OCI-LY7 (cell line): ENCODE results near the gene EIF4B. TPM values are rescaled to one million over a fixed set of nuclear protein-coding genes. Genes with fewer than 3 reads are reported as not detected.
A peak's percentile ranks its signal among the peaks of the same experiment; 100 is the strongest.

Source experiments
- Bru-seq: library from RNA; stranded (reverse); fragments of 400-500 nt; gene quantifications from one replicate; lab custom pipeline; 2021; lab: Mats Ljungman, UMichigan
- BruChase-seq, 2 experiments: library from RNA; stranded (reverse); fragments of 400-500 nt; gene quantifications; one replicate each; lab custom pipeline; 2021; lab: Mats Ljungman, UMichigan
- BruUV-seq: library from RNA; stranded (reverse); fragments of 400-500 nt; replicated peaks from 2 replicates; lab custom pipeline; 2021; lab: Mats Ljungman, UMichigan
- CTCF ChIA-PET: fragments of 300-600 bp; sonication (Branson Sonifier 250); formaldehyde crosslinking; loops from one replicate; lab custom pipeline; 2022; ENCODE audit warnings: antibody characterized with exemption; ENCODE audit not compliant: unreplicated experiment; lab: Charles Lee
- POLR2A ChIA-PET: fragments of 300-600 bp; sonication (Branson Sonifier 250); formaldehyde crosslinking; loops from one replicate; lab custom pipeline; 2022; ENCODE audit warnings: antibody characterized with exemption; lab: Charles Lee
- DNase-seq: peaks from one replicate; pipeline ENCODE4 v3.0.0-alpha.2; 2015; ENCODE audit warnings: low spot score
- H2AFZ ChIP-seq: fragments of 200-600 bp; sonication (generic), shearing (Covaris generic); 2 replicates; pipeline ENCODE4 v1.6.1; 2014; ENCODE audit warnings: mild to moderate bottlenecking, antibody characterized with exemption, low read length, moderate library complexity
- H3K27ac ChIP-seq: fragments of 200-600 bp; sonication (generic); 2 replicates; pipeline ENCODE4 v1.5.1; 2014; ENCODE audit warnings: mixed run types, low read depth, mild to moderate bottlenecking, moderate library complexity, low read length, inconsistent platforms; ENCODE audit not compliant: poor library complexity, severe bottlenecking
- H3K36me3 ChIP-seq: fragments of 200-600 bp; sonication (generic); 2 replicates; pipeline ENCODE4 v1.6.1; 2014; ENCODE audit warnings: mild to moderate bottlenecking, antibody characterized with exemption, low read length, moderate library complexity, mixed read lengths; ENCODE audit not compliant: insufficient read depth
- H3K4me1 ChIP-seq: fragments of 200-600 bp; sonication (generic); 2 replicates; pipeline ENCODE4 v1.5.1; 2014; ENCODE audit warnings: mild to moderate bottlenecking, low read length; ENCODE audit not compliant: insufficient read depth, poor library complexity, severe bottlenecking
- H3K4me2 ChIP-seq: fragments of 200-600 bp; sonication (generic); 2 replicates; pipeline ENCODE4 v1.6.1; 2014; ENCODE audit warnings: mild to moderate bottlenecking, low read length
- H3K4me3 ChIP-seq: fragments of 200-600 bp; sonication (generic); 2 replicates; pipeline ENCODE4 v1.5.1; 2014; ENCODE audit warnings: mild to moderate bottlenecking, low read depth, low read length; ENCODE audit not compliant: poor library complexity, severe bottlenecking
- H3K79me2 ChIP-seq: fragments of 200-600 bp; sonication (generic); 2 replicates; pipeline ENCODE4 v1.6.1; 2016; ENCODE audit warnings: low read depth, mild to moderate bottlenecking, low read length, moderate library complexity, mixed read lengths; ENCODE audit not compliant: insufficient read depth
- H3K9me2 ChIP-seq: fragments of 200-600 bp; sonication (generic); 2 replicates; pipeline ENCODE4 v1.6.1; 2016; ENCODE audit warnings: mild to moderate bottlenecking, low read length, mixed read lengths; ENCODE audit not compliant: insufficient read depth
- H3K9me3 ChIP-seq: fragments of 200-600 bp; sonication (generic); 2 replicates; pipeline ENCODE4 v1.6.1; 2014; ENCODE audit warnings: mild to moderate bottlenecking, mixed run types, low read length, mixed read lengths
- H4K20me1 ChIP-seq: fragments of 200-600 bp; sonication (generic); 2 replicates; pipeline ENCODE4 v1.6.1; 2014; ENCODE audit warnings: mild to moderate bottlenecking, antibody characterized with exemption, low read length, moderate library complexity, mixed read lengths; ENCODE audit not compliant: insufficient read depth
- EZH2phosphoT487 ChIP-seq: fragments of 200-600 bp; sonication (generic); IDR thresholded peaks from 2 replicates; pipeline ENCODE4 v1.6.1; 2018; ENCODE audit warnings: low read depth, borderline replicate concordance, mild to moderate bottlenecking, mixed run types, antibody characterized with exemption, low read length, moderate library complexity, mixed read lengths
- intact Hi-C: fragments of 100-400 bp; cut with micrococcal nuclease; formaldehyde crosslinking; loops from one replicate; pipeline ENCODE4 v1.10.0; 2022; ENCODE audit not compliant: unreplicated experiment
- long read RNA-seq: library from polyadenylated mRNA; stranded (forward); transcript quantifications from one replicate; pipeline ENCODE4 v2.0.0, GENCODE V29; 2022
- total RNA-seq, 2 experiments: library from RNA; depleted of rRNA in 1 of 2; stranded (reverse); fragments of >200 nt in 1 of 2; shearing (Covaris generic) in 1 of 2; gene quantifications; 2 replicates each; pipeline ENCODE4 v1.2.3, GENCODE V29; 2014 to 2022
- TF ChIP-seq, protein P1 (sequence below): fragments of 200-600 bp; sonication (generic); conservative IDR thresholded peaks from 2 replicates; pipeline ENCODE4 v1.5.1; 2014; ENCODE audit warnings: mild to moderate bottlenecking, antibody characterized with exemption, low read length, moderate library complexity, mixed read lengths

The EIF4B gene
- total RNA-seq (2014; rRNA removed; shearing (Covaris generic)) (645 and 872 TPM in 2 replicates), total RNA-seq (2022) (745 and 898 TPM in 2 replicates), Bru-seq, nascent RNA (percentile 98 among the genes with signal in this experiment), BruChase-seq, experiment 1, labeled RNA remaining after a 6-hour chase (percentile 99 among the genes with signal in this experiment), BruChase-seq, experiment 2, labeled RNA remaining after a 2-hour chase (percentile 99 among the genes with signal in this experiment)
- long read RNA-seq, full-length matches to known transcripts: 150 of 395 reads
- long read RNA-seq, partial matches to known transcripts: 221 of 395 reads
- long read RNA-seq, other reads (novel, unspliced or antisense): 24 of 395 reads

DNA sequence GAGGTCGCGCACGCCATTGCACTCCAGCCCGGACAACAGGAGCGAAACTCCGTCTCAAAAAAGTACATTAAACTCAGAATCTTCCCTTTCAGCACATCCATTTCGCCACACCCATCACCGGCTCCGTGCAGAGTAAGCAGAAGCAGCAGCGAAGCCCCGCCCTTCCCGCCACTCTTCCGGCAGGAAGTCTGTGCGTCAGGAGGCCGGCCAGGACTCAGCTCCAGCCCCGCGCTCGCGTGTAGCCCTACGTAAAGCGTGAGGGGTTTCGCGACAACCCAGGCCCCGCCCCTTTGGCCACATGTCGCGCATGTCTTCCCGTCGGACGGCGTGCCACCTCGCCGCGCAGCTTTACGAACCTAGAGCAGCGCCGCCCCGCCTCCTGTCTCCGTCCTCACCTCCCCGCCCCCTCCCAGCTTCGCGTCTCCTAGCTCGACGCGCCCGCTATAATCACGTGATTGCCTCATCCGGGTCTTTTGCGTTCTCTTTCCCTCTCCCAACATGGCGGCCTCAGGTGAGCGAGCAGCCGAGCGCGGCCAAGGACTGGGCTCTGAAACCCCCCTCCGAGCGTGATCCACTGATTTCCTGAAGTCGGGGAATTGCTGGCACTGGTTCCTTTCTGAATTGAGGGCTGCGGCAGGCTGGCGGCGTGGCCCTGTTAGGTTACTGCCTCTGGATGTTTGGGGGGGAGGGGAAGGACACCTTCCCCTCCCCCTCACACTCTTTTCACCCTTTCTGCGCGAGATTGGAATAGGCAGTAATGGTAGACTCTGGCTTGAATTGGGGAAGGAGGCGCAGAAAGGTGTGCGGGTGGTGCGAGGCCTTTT is at the start of gene EIF4B:
EIF4B (plus strand) TSS at position 471 of the 824 bp plus-strand sequence; CDS start at position 499, 28 bp downstream.
- TF ChIP-seq, protein P1, sequence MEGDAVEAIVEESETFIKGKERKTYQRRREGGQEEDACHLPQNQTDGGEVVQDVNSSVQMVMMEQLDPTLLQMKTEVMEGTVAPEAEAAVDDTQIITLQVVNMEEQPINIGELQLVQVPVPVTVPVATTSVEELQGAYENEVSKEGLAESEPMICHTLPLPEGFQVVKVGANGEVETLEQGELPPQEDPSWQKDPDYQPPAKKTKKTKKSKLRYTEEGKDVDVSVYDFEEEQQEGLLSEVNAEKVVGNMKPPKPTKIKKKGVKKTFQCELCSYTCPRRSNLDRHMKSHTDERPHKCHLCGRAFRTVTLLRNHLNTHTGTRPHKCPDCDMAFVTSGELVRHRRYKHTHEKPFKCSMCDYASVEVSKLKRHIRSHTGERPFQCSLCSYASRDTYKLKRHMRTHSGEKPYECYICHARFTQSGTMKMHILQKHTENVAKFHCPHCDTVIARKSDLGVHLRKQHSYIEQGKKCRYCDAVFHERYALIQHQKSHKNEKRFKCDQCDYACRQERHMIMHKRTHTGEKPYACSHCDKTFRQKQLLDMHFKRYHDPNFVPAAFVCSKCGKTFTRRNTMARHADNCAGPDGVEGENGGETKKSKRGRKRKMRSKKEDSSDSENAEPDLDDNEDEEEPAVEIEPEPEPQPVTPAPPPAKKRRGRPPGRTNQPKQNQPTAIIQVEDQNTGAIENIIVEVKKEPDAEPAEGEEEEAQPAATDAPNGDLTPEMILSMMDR: no peak
- no peak for TF ChIP-seq EZH2phosphoT487
- ChIA-PET CTCF (interaction anchor here (0.5 to 0.6 kb wide), 6 partner anchors 11 to 314 kb away, joined by 3 to 6 read pairs (median 4); no protein-coding TSS in a partner anchor), POLR2A (interaction anchor here (0.5 to 1.3 kb wide), 8 partner anchors 11 to 1420 kb away, joined by 3 to 9 read pairs (median 3); no protein-coding TSS in a partner anchor)
- H2AFZ ChIP-seq: peak within 1 kb of the TSS; percentile 43; the same call in 1 of the 2 replicates
- no TSS peak for BruUV-seq
- H4K20me1 ChIP-seq: peaks cover 34% of the 10 kb centered on the region
- peaks cover 47% of the 10 kb centered on the region for H3K4me1 ChIP-seq
- DNase-seq: peak; percentile 100
- intact Hi-C loops: loop anchor here (10.0 kb wide), 1 partner anchor 749 kb away; the partner anchor contains the start of gene CISTR
- H3K27ac ChIP-seq: peak within 1 kb of the TSS; percentile 78
- peak within 1 kb of the TSS; percentile 77 for H3K4me3 ChIP-seq
- H3K79me2 ChIP-seq: peaks cover 60% of the 10 kb centered on the region
- H3K9me2 ChIP-seq: no peaks in the 10 kb centered on the region
- H3K36me3 ChIP-seq: peaks cover 43% of the 10 kb centered on the region
- no peaks in the 10 kb centered on the region for H3K9me3 ChIP-seq
- H3K4me2 ChIP-seq: peak within 1 kb of the TSS; percentile 90

- H3K9me2 ChIP-seq: no peaks in the 10 kb centered on the region
- no peak overlapping the region for H3K27ac ChIP-seq
- no peak overlapping the region for H3K4me2 ChIP-seq
- ChIA-PET CTCF (interaction anchor here (0.9 to 2.2 kb wide), 3 partner anchors 48 to 86 kb away, joined by 3 to 6 read pairs (median 4); no protein-coding TSS in a partner anchor), POLR2A (no interaction called here)
- H3K79me2 ChIP-seq: no peaks in the 10 kb centered on the region
- no TSS peak for BruUV-seq
- TF ChIP-seq, protein P1: no peak
- TF ChIP-seq EZH2phosphoT487: no peak
- no peaks in the 10 kb centered on the region for H3K9me3 ChIP-seq
- H3K4me1 ChIP-seq: peaks cover 11% of the 10 kb centered on the region
- no peaks in the 10 kb centered on the region for H4K20me1 ChIP-seq
- DNase-seq: peak; percentile 68
- intact Hi-C loops: no loop called here
- H3K4me3 ChIP-seq: no peak overlapping the region
- H3K36me3 ChIP-seq: no peaks in the 10 kb centered on the region
- no peak overlapping the region for H2AFZ ChIP-seq
These were observed 49.3 kb upstream of the EIF4B start for GRCh38 chr12:52956987-52957386.
